IPS-20b (cell line): ENCODE data around the gene TCP11L2.
"Not testable (repeated sequence)": the region's sequence is repeated elsewhere in the genome, so short reads cannot be mapped to it uniquely, and the experiment has no call there.

Source experiments
- H3K27ac ChIP-seq: one replicate; pipeline ENCODE4 v1.5.1; 2013; ENCODE audit warnings: low read length
- H3K27me3 ChIP-seq: 2 replicates; pipeline ENCODE4 v1.6.1; 2013; ENCODE audit warnings: mild to moderate bottlenecking, low read length, inconsistent platforms; ENCODE audit not compliant: insufficient read depth
- H3K36me3 ChIP-seq: 2 replicates; pipeline ENCODE4 v1.6.1; 2013; ENCODE audit warnings: low read depth, mild to moderate bottlenecking, inconsistent platforms, low read length, moderate library complexity; ENCODE audit not compliant: insufficient read depth
- H3K4me1 ChIP-seq: 2 replicates; pipeline ENCODE4 v1.6.1; 2013; ENCODE audit warnings: mild to moderate bottlenecking, control low read depth, inconsistent platforms, low read length, moderate library complexity; ENCODE audit not compliant: insufficient read depth
- H3K4me3 ChIP-seq: 2 replicates; pipeline ENCODE4 v1.5.1; 2013; ENCODE audit warnings: mild to moderate bottlenecking, low read length, inconsistent platforms
- H3K9ac ChIP-seq: 2 replicates; pipeline ENCODE4 v1.6.1; 2013; ENCODE audit warnings: low read depth, mild to moderate bottlenecking, inconsistent platforms, low read length, moderate library complexity
- H3K9me3 ChIP-seq: 2 replicates; pipeline ENCODE4 v1.6.1; 2013; ENCODE audit warnings: mild to moderate bottlenecking, low read depth, low read length, inconsistent platforms; ENCODE audit not compliant: insufficient read depth

Gene TCP11L2

GRCh38 chr12:106309671-106310505 lies 7.4 kb downstream of the TCP11L2 start:
- H3K4me3 ChIP-seq: no peak overlapping the region
- no peaks in the 10 kb centered on the region for H3K36me3 ChIP-seq
- no peaks in the 10 kb centered on the region for H3K27me3 ChIP-seq
- no peaks in the 10 kb centered on the region for H3K4me1 ChIP-seq
- H3K9ac ChIP-seq: no peak overlapping the region
- H3K9me3 ChIP-seq: no peaks in the 10 kb centered on the region
- H3K27ac ChIP-seq: no peak overlapping the region

GRCh38 chr12:106310687-106311086 lies 8.2 kb downstream of the TCP11L2 start:
- H3K4me1 ChIP-seq: no peaks in the 10 kb centered on the region

GRCh38 chr12:106311139-106311538 lies 8.6 kb downstream of the TCP11L2 start:
- Histone ChIP-seq H3K27ac (no peak overlapping the region), H3K4me1 (no peaks in the 10 kb centered on the region), H3K9ac (no peak overlapping the region), H3K4me3 (no peak overlapping the region), H3K36me3 (no peaks in the 10 kb centered on the region), H3K27me3 (no peaks in the 10 kb centered on the region), H3K9me3 (no peaks in the 10 kb centered on the region)

More at GRCh38 chr12:106310687-106311086, 8.2 kb downstream of the TCP11L2 start:
- H3K27me3 ChIP-seq: no peaks in the 10 kb centered on the region
- H3K36me3 ChIP-seq: no peaks in the 10 kb centered on the region
- no peak overlapping the region for H3K27ac ChIP-seq
- H3K9ac ChIP-seq: no peak overlapping the region
- no peaks in the 10 kb centered on the region for H3K9me3 ChIP-seq
- H3K4me3 ChIP-seq: no peak overlapping the region

- H3K9me3 ChIP-seq, H3K27me3 ChIP-seq, H3K9ac ChIP-seq, H3K27ac ChIP-seq, H3K4me3 ChIP-seq, H3K4me1 ChIP-seq, H3K36me3 ChIP-seq: not testable (repeated sequence)
Observed at GRCh38 chr12:106313413-106313812, 10.9 kb downstream of the TCP11L2 start.

- no peaks in the 10 kb centered on the region for H3K9me3 ChIP-seq
- no peaks in the 10 kb centered on the region for H3K4me1 ChIP-seq
- H3K4me3 ChIP-seq: no peak overlapping the region
- H3K27me3 ChIP-seq: no peaks in the 10 kb centered on the region
- no peaks in the 10 kb centered on the region for H3K36me3 ChIP-seq
- H3K27ac ChIP-seq: no peak overlapping the region
- no peak overlapping the region for H3K9ac ChIP-seq
Observed at GRCh38 chr12:106315523-106315922, 13.0 kb downstream of the TCP11L2 start.

- Histone ChIP-seq H3K4me3 (no peak overlapping the region), H3K27ac (no peak overlapping the region), H3K9me3 (no peaks in the 10 kb centered on the region), H3K9ac (no peak overlapping the region), H3K36me3 (no peaks in the 10 kb centered on the region), H3K27me3 (no peaks in the 10 kb centered on the region), H3K4me1 (no peaks in the 10 kb centered on the region)
Observed at GRCh38 chr12:106317406-106318082, 15.0 kb downstream of the TCP11L2 start.

GRCh38 chr12:106321139-106321850 lies 18.8 kb downstream of the TCP11L2 start:
- no peak overlapping the region for H3K4me3 ChIP-seq
- peaks cover 6% of the 10 kb centered on the region for H3K27me3 ChIP-seq
- no peak overlapping the region for H3K9ac ChIP-seq
- H3K36me3 ChIP-seq: no peaks in the 10 kb centered on the region
- no peak overlapping the region for H3K27ac ChIP-seq
- H3K9me3 ChIP-seq: no peaks in the 10 kb centered on the region
- no peaks in the 10 kb centered on the region for H3K4me1 ChIP-seq

- no peaks in the 10 kb centered on the region for H3K4me1 ChIP-seq
- H3K36me3 ChIP-seq: no peaks in the 10 kb centered on the region
- H3K4me3 ChIP-seq: no peak overlapping the region
- no peak overlapping the region for H3K9ac ChIP-seq
- H3K9me3 ChIP-seq: no peaks in the 10 kb centered on the region
- no peak overlapping the region for H3K27ac ChIP-seq
- H3K27me3 ChIP-seq: peaks cover 11% of the 10 kb centered on the region
Observed at GRCh38 chr12:106323537-106323936, 21.0 kb downstream of the TCP11L2 start.

GRCh38 chr12:106327309-106327869 lies 24.9 kb downstream of the TCP11L2 start:
- H3K4me1 ChIP-seq: peaks cover 9% of the 10 kb centered on the region

GRCh38 chr12:106328735-106329134 lies 26.2 kb downstream of the TCP11L2 start:
- no peak overlapping the region for H3K4me3 ChIP-seq
- peaks cover 9% of the 10 kb centered on the region for H3K4me1 ChIP-seq
- no peaks in the 10 kb centered on the region for H3K36me3 ChIP-seq
- H3K9ac ChIP-seq: no peak overlapping the region
- H3K9me3 ChIP-seq: peaks cover 9% of the 10 kb centered on the region; the same call in 1 of the 2 replicates
- peaks cover 11% of the 10 kb centered on the region for H3K27me3 ChIP-seq
- H3K27ac ChIP-seq: no peak overlapping the region

More at GRCh38 chr12:106327309-106327869, 24.9 kb downstream of the TCP11L2 start:
- H3K9ac ChIP-seq: no peak overlapping the region
- peaks cover 11% of the 10 kb centered on the region for H3K27me3 ChIP-seq
- H3K9me3 ChIP-seq: peaks cover 3% of the 10 kb centered on the region; the same call in 1 of the 2 replicates
- no peaks in the 10 kb centered on the region for H3K36me3 ChIP-seq
- H3K27ac ChIP-seq: no peak overlapping the region
- H3K4me3 ChIP-seq: no peak overlapping the region

GRCh38 chr12:106329231-106329982 lies 26.9 kb downstream of the TCP11L2 start:
- Histone ChIP-seq H3K27ac (no peak overlapping the region), H3K4me1 (peaks cover 9% of the 10 kb centered on the region), H3K4me3 (no peak overlapping the region), H3K36me3 (no peaks in the 10 kb centered on the region), H3K27me3 (peaks cover 11% of the 10 kb centered on the region), H3K9ac (no peak overlapping the region), H3K9me3 (peaks cover 9% of the 10 kb centered on the region; the same call in 1 of the 2 replicates)
